WERI-Rb-1 (cell line): ENCODE measurements around the gene CUTA.

ENCODE experiments used
- DNase-seq: peaks from one replicate; pipeline ENCODE4 v3.0.0-alpha.2; 2020
- H3K27ac ChIP-seq: fragments of 250-450 bp; sonication (Bioruptor Pico); 2 replicates; pipeline ENCODE4 v1.5.1; 2020; ENCODE audit warnings: mild to moderate bottlenecking, moderate library complexity
- H3K27me3 ChIP-seq: fragments of 250-450 bp; sonication (Bioruptor Pico); 2 replicates; pipeline ENCODE4 v1.5.1; 2021; ENCODE audit warnings: mild to moderate bottlenecking, low read depth, moderate library complexity; ENCODE audit not compliant: insufficient read depth, severe bottlenecking
- H3K36me3 ChIP-seq: fragments of 250-450 bp; sonication (Bioruptor Pico); 2 replicates; pipeline ENCODE4 v1.5.1; 2020; ENCODE audit warnings: mild to moderate bottlenecking, moderate library complexity
- H3K4me3 ChIP-seq: 2 replicates; pipeline ENCODE4 v1.5.1; 2011; ENCODE audit warnings: low read depth, mild to moderate bottlenecking, control low read depth, low read length
- H3K9me3 ChIP-seq: fragments of 250-450 bp; sonication (Bioruptor Pico); 2 replicates; pipeline ENCODE4 v1.5.1; 2021; ENCODE audit warnings: mild to moderate bottlenecking, moderate library complexity; ENCODE audit not compliant: severe bottlenecking
- CTCF ChIP-seq: IDR thresholded peaks from 2 replicates; pipeline ENCODE4 v1.5.1; 2011; ENCODE audit warnings: low read depth, mild to moderate bottlenecking, control low read depth, inconsistent platforms, low read length

Gene CUTA

GRCh38 chr6:33456156-33456555 lies 38.2 kb upstream of the CUTA start:
- Histone ChIP-seq H3K36me3 (peaks cover 27% of the 10 kb centered on the region), H3K27me3 (no peaks in the 10 kb centered on the region), H3K9me3 (no peaks in the 10 kb centered on the region), H3K27ac (no peak overlapping the region), H3K4me3 (no peak overlapping the region)
- DNase-seq = no peak
- TF ChIP-seq CTCF = no peak

GRCh38 chr6:33455051-33455450 lies 37.1 kb upstream of the CUTA start:
- peak overlapping the region; percentile 76 for H3K4me3 ChIP-seq
- peak overlapping the region; percentile 61 for H3K27ac ChIP-seq
- TF ChIP-seq CTCF = no peak
- no peaks in the 10 kb centered on the region for H3K27me3 ChIP-seq
- H3K9me3 ChIP-seq = no peaks in the 10 kb centered on the region
- peaks cover 37% of the 10 kb centered on the region for H3K36me3 ChIP-seq
- DNase-seq = no peak

- no peak for TF ChIP-seq CTCF
- Histone ChIP-seq H3K4me3 (peak within 1 kb of the TSS; percentile 76), H3K27me3 (no peaks in the 10 kb centered on the region), H3K9me3 (no peaks in the 10 kb centered on the region), H3K36me3 (peaks cover 44% of the 10 kb centered on the region), H3K27ac (peak within 1 kb of the TSS; percentile 61)
- DNase-seq = peak; percentile 99
Measured at GRCh38 chr6:33454009-33454946, 36.4 kb upstream of the CUTA start, which contains the start of gene ZBTB9. TSS of gene ZBTB9 (plus strand) at chr6:33454576. CDS start at chr6:33455101, 525 bp downstream.

GRCh38 chr6:33453393-33454008 lies 35.6 kb upstream of the CUTA start:
- H3K27me3 ChIP-seq = no peaks in the 10 kb centered on the region
- H3K4me3 ChIP-seq = peak overlapping the region; percentile 76
- H3K27ac ChIP-seq = peak overlapping the region; percentile 61
- peaks cover 52% of the 10 kb centered on the region for H3K36me3 ChIP-seq
- TF ChIP-seq CTCF = no peak
- H3K9me3 ChIP-seq = no peaks in the 10 kb centered on the region
- DNase-seq = no peak

- peaks cover 62% of the 10 kb centered on the region for H3K36me3 ChIP-seq
- no peaks in the 10 kb centered on the region for H3K9me3 ChIP-seq
- no peak overlapping the region for H3K4me3 ChIP-seq
- TF ChIP-seq CTCF = no peak
- no peak overlapping the region for H3K27ac ChIP-seq
- DNase-seq = no peak
- H3K27me3 ChIP-seq = no peaks in the 10 kb centered on the region
Measured at GRCh38 chr6:33452496-33452895, 34.6 kb upstream of the CUTA start.
